Transverse colon (tissue), 4 donors: ENCODE data around the gene ALG8. TPM values are rescaled to one million over a fixed set of nuclear protein-coding genes. Genes with fewer than 3 reads are reported as not detected.
"Not testable (repeated sequence)": the region's sequence is repeated elsewhere in the genome, so short reads cannot be mapped to it uniquely, and the experiment has no call there.

ENCODE experiments used
- DNase-seq: peaks from one replicate; pipeline ENCODE4 v3.0.0-alpha.2; 2019
- H3K27ac ChIP-seq, 4 donors: fragments of 200-600 bp; sonication (generic); 2 replicates each; pipeline ENCODE4 v1.5.1; 2016 to 2018; ENCODE audit warnings: inconsistent platforms in 4 of 4
- H3K27me3 ChIP-seq: fragments of 200-600 bp; sonication (generic); 2 replicates; pipeline ENCODE4 v1.5.1; 2017; ENCODE audit warnings: inconsistent platforms
- H3K36me3 ChIP-seq, 4 donors: fragments of 200-600 bp; sonication (generic); 2 replicates each; pipeline ENCODE4 v1.5.1; 2017 to 2019; ENCODE audit warnings: inconsistent platforms in 4 of 4
- H3K4me1 ChIP-seq, 4 donors: fragments of 200-600 bp; sonication (generic); 2 replicates each; pipeline ENCODE4 v1.5.1; 2017 to 2020; ENCODE audit warnings: inconsistent platforms in 4 of 4
- H3K4me3 ChIP-seq, 4 donors: fragments of 200-600 bp; sonication (generic); 1 replicate in 1 of 4; 2 replicates in 3 of 4; pipeline versions ENCODE4 v1.5.1 to v1.6.1; 2017 to 2019; ENCODE audit warnings: inconsistent platforms in 4 of 4
- H3K9me3 ChIP-seq, 2 donors: fragments of 200-600 bp; sonication (generic); 2 replicates each; pipeline ENCODE4 v1.5.1; 2017 to 2019; ENCODE audit warnings: inconsistent platforms in 2 of 2
- CTCF ChIP-seq, 5 experiments: fragments of 200-600 bp in 3 of 5; fragments of 450-650 bp in 2 of 5; sonication (generic) in 3 of 5; IDR thresholded peaks; 1 replicate in 2 of 5; 2 replicates in 3 of 5; pipeline ENCODE4 v1.5.1; 2016 to 2017; ENCODE audit warnings: antibody characterized with exemption in 5 of 5, inconsistent platforms in 3 of 5, mild to moderate bottlenecking in 2 of 5, moderate library complexity in 1 of 5
- EP300 ChIP-seq: sonication (generic); formaldehyde crosslinking; IDR thresholded peaks from one replicate; pipeline ENCODE4 v1.6.1; 2017; ENCODE audit warnings: antibody characterized with exemption, low read depth
- POLR2A ChIP-seq: fragments of 450-650 bp; IDR thresholded peaks from one replicate; pipeline ENCODE4 v1.6.1; 2016; ENCODE audit warnings: antibody characterized with exemption, mild to moderate bottlenecking, moderate library complexity
- POLR2AphosphoS5 ChIP-seq, 3 donors: sonication (generic); formaldehyde crosslinking; IDR thresholded peaks; one replicate each; pipeline ENCODE4 v1.6.1; 2016; ENCODE audit warnings: antibody characterized with exemption in 3 of 3
- WGBS, 2 donors: methylation state at CpG; one replicate each; pipeline ENCODE4 v1.1.5; 2018; ENCODE audit warnings: low coverage in 1 of 2; 5-methylcytosine and 5-hydroxymethylcytosine counted together
- in situ Hi-C, 4 donors: fragments of 200-750 bp; cut with MboI; loops; one replicate each; pipeline versions ENCODE4 v1.15.0 to v1.15.1; 2017; ENCODE audit warnings: low sequenced_read_pairs in 3 of 4, low pct_ligation_motif_present in 1 of 4, low pct_unique_long_range_greater_than_20kb in 1 of 4
- intact Hi-C: fragments of 100-400 bp; cut with DNase I; formaldehyde crosslinking; loops from one replicate; pipeline ENCODE4 v1.15.1; 2023; ENCODE audit warnings: low total_unique reads
- total RNA-seq, 4 donors: library from RNA; depleted of rRNA; stranded (reverse); fragments of >200 nt; gene quantifications; one replicate each; pipeline ENCODE4 v1.1.0, GENCODE V29; 2016

The ALG8 gene
- total RNA-seq, 4 donors from 2014 or later, result 4.9 to 28.9 (median 14.5) TPM

- H3K4me1 ChIP-seq, result peaks cover 10 to 34% (median 21%) of the 10 kb centered on the region in 4 donors
- no peaks in the 10 kb centered on the region for H3K27me3 ChIP-seq
- H3K9me3 ChIP-seq, result no peaks in the 10 kb centered on the region
- DNase-seq, result no peak
- H3K27ac ChIP-seq, result peak overlapping the region in 1 of 4 donors; percentile 92
- no peak overlapping the region for H3K4me3 ChIP-seq
- no peaks in the 10 kb centered on the region for H3K36me3 ChIP-seq
- in situ Hi-C loops (no loop called here), intact Hi-C loops (no loop called here)
- TF ChIP-seq POLR2A (no peak), EP300 (no peak), POLR2AphosphoS5 (IDR thresholded peaks at IDR 0.05) (no peak), CTCF (IDR thresholded peaks at IDR 0.05) (no peak)
- 79% methylated on average over 9 to 11 of the region's 11 CpGs for whole genome bisulfite sequencing, 2 donors
Observed at GRCh38 chr11:78080818-78081495, 58.5 kb downstream of the ALG8 start.

DNA sequence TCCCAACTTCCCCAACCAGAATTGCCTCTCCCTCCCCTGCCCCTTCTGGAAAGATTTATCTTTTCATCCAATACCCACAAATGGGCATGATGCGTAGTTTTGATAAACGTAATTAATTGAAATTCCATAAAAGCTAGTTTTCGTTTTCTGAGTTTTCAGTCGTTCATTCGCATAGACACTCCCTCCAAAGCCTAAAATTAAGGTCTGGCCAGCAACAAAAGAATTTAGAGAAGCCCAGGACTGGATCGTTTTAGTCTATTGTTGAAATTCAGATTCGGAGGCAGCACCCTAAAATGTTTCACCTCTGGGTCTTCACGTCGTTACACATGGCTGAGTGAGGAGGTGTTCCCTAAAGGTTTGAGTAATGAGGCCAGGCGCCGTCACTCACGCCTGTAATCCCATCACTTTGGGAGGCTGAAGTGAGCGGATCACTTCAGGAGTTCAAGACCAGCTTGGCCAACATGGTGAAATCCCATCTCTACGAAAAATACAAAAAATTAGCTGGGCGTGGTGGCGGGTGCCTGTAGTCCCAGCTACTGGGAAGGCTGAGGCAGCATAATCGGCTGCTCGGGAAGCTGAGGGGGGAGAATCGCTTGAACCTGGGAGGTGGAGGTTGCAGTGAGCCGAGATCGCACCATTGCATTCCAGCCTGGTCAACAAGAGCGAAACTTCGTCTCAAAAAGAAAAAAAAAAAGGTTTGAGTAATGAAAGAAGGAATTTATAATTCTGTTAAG is 59.2 kb downstream of the ALG8 start:
- Histone ChIP-seq H3K36me3 (no peaks in the 10 kb centered on the region), H3K4me3 (peak overlapping the region; percentile 47 to 93 (median 78)), H3K27ac (peak overlapping the region; percentile 77 to 92 (median 85)), H3K9me3 (no peaks in the 10 kb centered on the region), H3K4me1 (peaks cover 15 to 41% (median 22%) of the 10 kb centered on the region in 4 donors), H3K27me3 (no peaks in the 10 kb centered on the region)
- DNase-seq, result no peak
- in situ Hi-C loops (no loop called here), intact Hi-C loops (no loop called here)
- no peak for TF ChIP-seq EP300
- TF ChIP-seq CTCF (IDR thresholded peaks at IDR 0.05), result peak in 1 of 5 experiments; percentile 35
- WGBS, 2 donors, result 58 to 61% methylated on average over 13 to 23 of the region's 23 CpGs

DNA sequence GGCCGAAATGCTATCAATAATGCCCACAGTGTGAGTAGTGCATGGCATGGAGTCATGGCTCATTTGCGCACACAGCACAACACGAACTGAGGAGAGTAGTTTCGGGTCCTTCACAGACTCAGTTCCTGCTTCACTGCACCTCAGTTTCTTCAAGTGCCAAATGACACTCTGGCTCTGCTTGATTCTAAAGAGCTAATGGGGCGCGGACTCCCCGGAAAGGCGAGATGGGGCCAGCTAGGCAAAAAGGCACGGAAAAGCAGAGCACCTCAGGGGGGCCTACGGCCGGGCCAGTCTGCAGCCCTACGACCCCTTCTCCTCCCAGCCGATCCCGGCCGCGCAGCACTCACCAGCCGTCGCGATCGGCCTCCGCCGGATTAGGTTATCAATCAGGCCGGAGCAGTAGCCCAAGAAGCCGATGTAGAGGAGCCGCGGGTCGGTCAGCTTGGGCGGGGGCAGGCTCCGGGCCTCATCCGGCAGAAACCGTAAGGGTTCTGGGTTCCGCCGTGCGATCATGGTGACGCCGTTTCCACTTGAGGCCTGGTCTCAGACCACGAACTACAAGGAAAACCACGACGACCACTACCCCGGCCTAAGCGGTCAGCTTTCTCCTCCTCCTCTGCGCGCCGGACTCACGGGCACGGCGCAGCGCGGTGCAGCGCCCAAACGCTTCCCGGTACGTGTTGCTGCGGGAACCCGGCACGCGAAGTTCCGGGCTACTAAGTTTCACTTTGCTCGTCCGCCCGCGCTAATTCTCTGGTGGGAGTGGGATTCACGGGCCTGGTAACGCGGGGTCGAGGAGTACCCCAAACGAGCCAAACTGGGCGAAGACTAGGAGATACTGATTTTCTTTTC is 60.0 kb downstream of the ALG8 start, which contains the start of gene NDUFC2:
Gene NDUFC2 (minus strand): TSS at position 631 of the 852 bp plus-strand sequence. CDS start 118 bp downstream, at position 513.
- in situ Hi-C loops (no loop called here), intact Hi-C loops (no loop called here)
- peak; percentile 73 to 87 (median 82) for TF ChIP-seq POLR2AphosphoS5 (IDR thresholded peaks at IDR 0.05)
- peak; percentile 71 for TF ChIP-seq POLR2A
- TF ChIP-seq EP300, result no peak
- 0% methylated on average over 1 to 56 of the region's 68 CpGs for WGBS, 2 donors
- H3K9me3 ChIP-seq, result no peaks in the 10 kb centered on the region
- H3K27ac ChIP-seq, result peak within 1 kb of the TSS; percentile 77 to 92 (median 85)
- no peaks in the 10 kb centered on the region for H3K27me3 ChIP-seq
- peak within 1 kb of the TSS; percentile 47 to 93 (median 78) for H3K4me3 ChIP-seq
- H3K4me1 ChIP-seq, result peaks cover 15 to 48% (median 23%) of the 10 kb centered on the region in 4 donors
- peak; percentile 83 for DNase-seq
- H3K36me3 ChIP-seq, result no peaks in the 10 kb centered on the region

DNA sequence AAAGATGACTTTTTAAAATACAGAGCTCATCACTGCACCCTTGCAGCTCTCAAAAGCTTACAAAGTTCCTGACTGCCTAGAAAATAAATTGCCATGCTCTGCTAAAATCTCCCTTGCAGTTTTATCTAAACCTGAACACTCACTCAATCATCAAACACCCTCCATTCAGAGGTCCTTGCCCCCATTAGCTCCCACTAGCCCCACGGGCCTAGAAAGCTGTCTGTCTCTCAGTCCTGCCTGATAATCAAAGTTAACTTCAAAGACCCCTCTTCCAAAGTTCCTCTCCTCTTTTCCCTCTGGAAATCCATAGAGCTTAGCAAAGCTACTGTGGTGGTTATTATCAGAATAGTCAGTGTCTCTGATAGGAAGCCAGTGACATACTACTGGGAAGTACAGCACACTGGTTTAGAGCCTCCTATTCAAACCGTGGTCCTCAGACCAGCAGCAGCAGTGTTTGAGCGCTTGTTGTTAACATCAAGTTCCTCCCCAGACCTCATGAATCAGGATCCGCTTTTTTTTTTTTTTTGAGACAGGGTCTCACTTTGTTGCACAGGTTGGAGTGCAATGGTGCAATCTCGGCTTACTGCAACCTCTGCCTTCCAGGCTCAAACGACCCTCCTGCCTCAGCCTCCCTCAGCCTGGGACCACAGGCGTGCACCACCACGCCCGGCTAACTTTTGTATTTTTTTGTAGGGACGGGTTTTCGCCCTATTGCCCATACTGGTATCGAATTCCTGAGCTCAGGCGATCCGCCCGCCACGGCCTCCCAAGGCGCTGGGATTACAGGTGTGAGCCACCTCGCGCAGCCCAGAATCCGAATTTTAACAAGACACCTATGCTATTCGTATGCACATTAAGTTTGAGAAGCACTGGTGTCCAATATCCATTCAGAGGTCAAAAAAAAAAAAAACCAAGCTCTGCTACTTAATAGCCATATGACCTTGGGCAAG is 60.9 kb downstream of the ALG8 start:
- TF ChIP-seq POLR2AphosphoS5 (IDR thresholded peaks at IDR 0.05), result no peak
- TF ChIP-seq POLR2A, result no peak
- no peak for TF ChIP-seq EP300
- TF ChIP-seq CTCF (IDR thresholded peaks at IDR 0.05), result no peak
- Histone ChIP-seq H3K9me3 (no peaks in the 10 kb centered on the region), H3K36me3 (no peaks in the 10 kb centered on the region), H3K27me3 (no peaks in the 10 kb centered on the region), H3K27ac (peak overlapping the region in 3 of 4 donors; percentile 84 to 92 (median 86)), H3K4me3 (peak overlapping the region; percentile 47 to 93 (median 78)), H3K4me1 (peaks cover 15 to 48% (median 23%) of the 10 kb centered on the region in 4 donors)
- in situ Hi-C loops, result no loop called here
- no peak for DNase-seq
- WGBS, 2 donors, result 20 to 38% methylated on average over 1 to 21 of the region's 21 CpGs
- intact Hi-C loops, result no loop called here

DNA sequence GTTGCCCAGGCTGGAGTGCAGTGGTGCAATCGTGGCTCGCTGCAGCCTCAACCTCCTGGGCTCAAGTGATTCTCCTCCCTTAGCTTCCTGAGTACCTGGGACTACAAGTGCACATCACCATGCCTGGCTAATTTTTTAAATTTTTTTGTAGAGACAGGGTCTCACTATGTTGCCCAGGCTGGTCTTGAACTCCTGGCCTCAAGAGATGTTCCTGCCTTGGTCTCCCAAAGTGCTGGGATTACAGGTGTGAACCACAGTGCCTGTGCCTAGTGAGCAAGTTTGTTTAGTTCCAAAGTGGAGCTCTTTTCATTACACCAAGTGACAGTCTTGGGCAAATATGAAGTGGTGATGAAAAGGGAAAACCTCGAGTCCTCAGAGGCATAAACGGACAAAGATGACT is 61.8 kb downstream of the ALG8 start:
- DNase-seq, H3K27me3 ChIP-seq, intact Hi-C loops, H3K27ac ChIP-seq, in situ Hi-C loops, H3K36me3 ChIP-seq, H3K9me3 ChIP-seq: not testable (repeated sequence)
- H3K4me3 ChIP-seq, result peak overlapping the region in 1 of 4 donors; percentile 93
- H3K4me1 ChIP-seq, result peaks cover 15 to 48% (median 23%) of the 10 kb centered on the region in 4 donors
- 60 to 74% methylated on average over 1 to 4 of the region's 4 CpGs for WGBS, 2 donors
